MM.1S (cell line): ENCODE data around the gene KLK15.

Experiments
- EZH2 ChIP-seq: fragments of 300-600 bp; sonication (generic); optimal IDR thresholded peaks from 2 replicates; pipeline ENCODE3; 2017; ENCODE audit warnings: low read depth, mild to moderate bottlenecking, antibody characterized with exemption, low read length, mixed read lengths
- TF ChIP-seq, protein P1 (sequence below): fragments of 300-600 bp; sonication (generic); IDR thresholded peaks from 2 replicates; pipeline ENCODE4 v1.5.1; 2016; ENCODE audit warnings: antibody characterized with exemption, low read length, mixed read lengths

- TF ChIP-seq, protein P1, sequence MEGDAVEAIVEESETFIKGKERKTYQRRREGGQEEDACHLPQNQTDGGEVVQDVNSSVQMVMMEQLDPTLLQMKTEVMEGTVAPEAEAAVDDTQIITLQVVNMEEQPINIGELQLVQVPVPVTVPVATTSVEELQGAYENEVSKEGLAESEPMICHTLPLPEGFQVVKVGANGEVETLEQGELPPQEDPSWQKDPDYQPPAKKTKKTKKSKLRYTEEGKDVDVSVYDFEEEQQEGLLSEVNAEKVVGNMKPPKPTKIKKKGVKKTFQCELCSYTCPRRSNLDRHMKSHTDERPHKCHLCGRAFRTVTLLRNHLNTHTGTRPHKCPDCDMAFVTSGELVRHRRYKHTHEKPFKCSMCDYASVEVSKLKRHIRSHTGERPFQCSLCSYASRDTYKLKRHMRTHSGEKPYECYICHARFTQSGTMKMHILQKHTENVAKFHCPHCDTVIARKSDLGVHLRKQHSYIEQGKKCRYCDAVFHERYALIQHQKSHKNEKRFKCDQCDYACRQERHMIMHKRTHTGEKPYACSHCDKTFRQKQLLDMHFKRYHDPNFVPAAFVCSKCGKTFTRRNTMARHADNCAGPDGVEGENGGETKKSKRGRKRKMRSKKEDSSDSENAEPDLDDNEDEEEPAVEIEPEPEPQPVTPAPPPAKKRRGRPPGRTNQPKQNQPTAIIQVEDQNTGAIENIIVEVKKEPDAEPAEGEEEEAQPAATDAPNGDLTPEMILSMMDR, result no peak
- TF ChIP-seq EZH2, result no peak
Observed at GRCh38 chr19:50830266-50831025, 2.9 kb downstream of the KLK15 start.
